Measurements from ENCODE around the gene OR6X1. TPM values are rescaled to one million over a fixed set of nuclear protein-coding genes. Genes with fewer than 3 reads are reported as not detected.

OR6X1 gene, protein sequence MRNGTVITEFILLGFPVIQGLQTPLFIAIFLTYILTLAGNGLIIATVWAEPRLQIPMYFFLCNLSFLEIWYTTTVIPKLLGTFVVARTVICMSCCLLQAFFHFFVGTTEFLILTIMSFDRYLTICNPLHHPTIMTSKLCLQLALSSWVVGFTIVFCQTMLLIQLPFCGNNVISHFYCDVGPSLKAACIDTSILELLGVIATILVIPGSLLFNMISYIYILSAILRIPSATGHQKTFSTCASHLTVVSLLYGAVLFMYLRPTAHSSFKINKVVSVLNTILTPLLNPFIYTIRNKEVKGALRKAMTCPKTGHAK
- polyA plus RNA-seq (2013, experiment 1 of 2; ENCODE audit: insufficient read length), result not detected
- not detected for polyA plus RNA-seq (2013, experiment 2 of 2; ENCODE audit: insufficient read length)

DNA sequence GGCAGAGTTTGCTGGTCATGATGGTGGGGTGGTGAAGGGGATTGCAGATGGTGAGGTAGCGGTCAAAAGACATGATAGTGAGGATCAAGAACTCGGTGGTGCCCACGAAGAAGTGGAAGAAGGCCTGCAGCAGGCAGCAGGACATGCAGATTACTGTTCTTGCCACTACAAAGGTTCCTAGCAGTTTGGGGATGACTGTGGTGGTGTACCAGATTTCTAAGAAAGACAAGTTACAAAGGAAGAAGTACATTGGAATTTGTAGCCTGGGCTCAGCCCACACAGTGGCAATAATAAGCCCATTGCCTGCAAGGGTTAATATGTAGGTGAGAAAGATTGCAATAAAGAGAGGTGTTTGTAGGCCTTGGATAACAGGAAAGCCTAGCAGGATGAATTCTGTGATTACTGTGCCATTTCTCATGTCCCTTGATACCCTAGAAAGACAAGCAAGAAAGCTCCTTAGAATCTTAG is at the start of gene OR6X1:
TSS of gene OR6X1 (minus strand) at position 418 of the 468 bp plus-strand sequence. CDS start at position 418, 0 bp downstream.
- DNase-seq, result no peak

DNA sequence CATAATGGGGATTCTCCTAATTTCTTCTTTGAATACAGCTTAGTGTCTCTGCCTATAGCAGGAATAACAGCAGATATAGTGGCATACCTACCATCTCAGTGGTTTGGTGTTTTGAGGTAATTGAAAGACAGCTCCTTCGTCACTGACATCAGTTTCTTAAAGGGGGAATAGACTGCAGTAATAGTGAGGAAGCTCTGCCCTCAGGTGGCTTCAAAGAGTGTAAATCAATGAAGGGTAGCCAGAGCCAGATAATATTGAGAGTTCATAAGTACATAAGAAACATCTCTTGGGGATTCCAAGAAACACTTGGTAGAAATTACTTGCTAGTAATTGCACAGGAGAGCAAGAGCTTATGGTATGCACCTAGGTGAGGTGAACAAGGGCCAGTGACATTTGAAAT is 47.4 kb upstream of the OR6X1 start:
- no peak for DNase-seq

DNA sequence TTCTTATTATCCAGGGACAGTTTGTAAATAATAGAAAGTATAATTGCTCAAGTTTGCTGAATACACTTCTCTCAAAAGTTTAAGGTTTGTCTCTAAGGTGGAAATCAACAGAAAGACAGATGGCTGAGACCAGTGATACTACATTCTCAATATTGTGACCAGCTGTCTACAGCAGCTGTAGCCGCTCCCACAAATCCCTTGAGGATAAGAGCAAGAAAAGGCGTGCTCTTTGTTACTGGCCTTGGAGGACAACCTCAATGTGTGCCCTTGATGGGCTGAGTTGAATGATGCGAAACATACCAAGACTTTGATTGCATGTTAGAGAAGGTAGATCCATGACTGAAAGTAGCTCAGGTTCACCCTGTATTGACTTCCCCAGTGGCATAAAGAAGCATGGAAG is 45.7 kb upstream of the OR6X1 start:
- no peak for DNase-seq

DNA sequence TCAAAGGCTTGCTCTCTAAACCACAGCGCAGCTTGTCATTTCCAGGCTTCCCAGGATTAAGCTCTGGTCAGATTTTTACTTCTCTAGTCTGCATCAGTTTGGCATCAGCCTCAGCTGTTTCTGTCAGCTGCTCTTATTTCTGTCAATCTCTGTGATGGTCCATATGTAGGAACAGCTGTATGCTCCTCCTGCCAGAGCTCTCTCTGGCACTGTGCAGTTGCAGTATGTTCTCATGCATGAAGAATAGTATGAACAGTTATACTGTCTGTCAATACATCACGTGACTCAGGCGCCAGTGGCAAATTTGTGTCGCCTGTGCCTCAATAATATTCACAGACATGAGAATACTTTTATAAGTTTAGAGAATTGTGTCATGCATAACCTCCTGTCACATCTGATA is 45.1 kb upstream of the OR6X1 start:
- no peak for DNase-seq

DNA sequence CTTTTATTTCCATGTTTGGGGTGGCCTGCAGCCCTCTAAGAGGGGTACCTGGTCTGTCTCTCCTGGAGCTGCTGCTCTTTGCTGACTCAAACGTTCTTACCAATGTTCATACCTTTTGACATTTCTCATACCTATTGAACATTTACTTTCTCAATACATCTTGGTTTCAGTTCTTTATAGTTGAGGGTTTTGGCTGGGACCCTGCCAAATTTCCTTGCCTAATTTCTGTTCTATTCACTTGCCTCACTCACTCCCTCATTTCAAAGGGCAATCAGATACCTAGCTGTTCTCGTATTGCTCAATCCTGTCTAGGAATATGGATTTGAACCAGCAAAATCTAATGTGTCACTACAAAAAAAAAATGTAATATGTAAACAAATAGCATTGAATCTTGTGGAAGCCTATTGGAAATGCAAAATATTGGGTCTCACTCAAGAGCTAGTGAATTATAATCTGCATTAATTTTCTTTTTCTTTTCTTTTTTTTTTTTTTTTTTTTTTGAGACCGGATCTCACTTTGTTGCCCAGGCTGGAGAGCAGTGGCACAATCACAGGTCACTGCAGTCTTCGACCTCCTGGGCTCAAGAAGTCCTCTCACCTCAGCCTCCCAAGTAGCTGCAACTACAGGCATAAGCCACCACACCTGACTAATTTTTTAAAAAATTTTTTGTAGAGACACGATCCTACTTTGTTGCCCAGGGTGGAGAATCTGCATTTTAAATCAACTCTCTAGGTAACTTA is 44.4 kb upstream of the OR6X1 start:
- no peak for DNase-seq

DNA sequence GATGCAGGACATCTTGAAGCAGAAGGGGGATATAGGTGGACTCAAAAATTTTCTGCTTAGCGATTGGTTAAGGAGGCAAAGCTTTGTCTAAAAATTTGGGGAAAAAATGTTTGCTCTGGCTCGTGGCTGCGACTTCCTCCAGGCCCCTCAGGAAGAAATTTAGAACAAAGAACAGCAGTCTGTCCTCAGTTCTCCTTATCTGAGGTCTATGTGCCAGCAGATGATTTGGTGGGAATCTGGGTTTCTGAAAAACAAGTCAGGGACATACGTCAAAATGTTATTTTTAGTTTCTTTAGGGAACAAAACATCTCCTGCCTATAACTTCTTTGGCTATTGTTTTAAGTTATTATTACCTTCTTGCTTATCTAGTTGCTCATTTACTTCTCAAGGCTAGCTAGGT is 43.8 kb upstream of the OR6X1 start:
- no peak for DNase-seq

DNA sequence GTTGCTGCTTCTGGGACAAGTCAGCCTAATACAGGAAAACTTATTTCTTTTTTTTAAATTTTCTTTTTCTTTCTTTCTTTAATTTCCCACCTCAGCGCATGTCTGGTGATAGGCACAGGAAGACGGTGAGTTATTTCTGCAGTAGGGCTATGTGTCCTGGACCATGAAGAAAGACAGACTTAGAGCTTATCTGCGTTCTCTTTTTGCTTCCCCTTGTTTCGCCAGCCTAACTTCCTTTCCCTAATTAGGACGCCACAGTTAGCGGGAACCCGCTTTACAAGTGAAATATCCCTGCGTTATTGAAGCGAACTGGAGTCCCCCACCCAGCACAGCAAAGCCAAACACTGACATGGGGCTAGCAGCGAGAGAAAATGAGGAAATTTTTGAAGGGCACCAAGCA is 43.2 kb upstream of the OR6X1 start:
- DNase-seq, result no peak

DNA sequence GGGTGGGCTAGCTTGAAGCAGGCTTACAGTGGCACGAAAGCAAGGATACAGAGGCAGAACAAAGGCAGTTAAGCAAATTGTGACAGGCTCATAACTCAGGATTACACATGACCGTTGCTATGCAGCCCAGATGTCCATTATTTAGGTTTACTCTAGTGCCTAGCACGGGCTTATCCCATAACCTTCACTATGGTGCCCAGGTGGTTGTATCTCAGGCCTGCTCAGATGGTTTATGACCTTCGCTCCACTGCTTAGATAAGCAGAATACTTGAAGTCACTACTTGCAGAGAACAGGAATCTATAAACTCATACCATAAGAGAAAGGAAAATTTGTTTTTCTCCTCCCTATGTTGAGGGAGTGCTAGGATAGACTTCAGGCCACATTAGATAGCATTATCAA is 42.8 kb upstream of the OR6X1 start:
- DNase-seq, result no peak

DNA sequence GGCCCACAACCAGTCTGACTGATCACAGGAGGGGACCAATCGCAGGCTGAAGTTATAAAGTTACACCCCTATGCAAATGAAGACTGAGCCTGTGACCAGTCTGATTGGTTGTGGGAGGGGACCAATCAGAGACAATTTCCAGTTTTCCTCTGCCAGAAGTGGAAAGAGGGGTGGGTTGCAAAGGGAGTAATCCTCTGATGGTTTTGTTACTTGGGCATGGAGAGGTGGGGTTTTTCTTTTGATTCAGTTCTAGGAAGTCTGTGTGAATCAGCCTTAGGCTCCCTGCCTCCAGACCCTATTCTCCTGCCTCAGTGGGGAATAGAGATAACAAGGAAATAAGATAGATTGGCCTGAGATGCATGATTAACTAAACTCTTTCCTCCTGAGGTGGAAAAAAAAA is 41.9 kb upstream of the OR6X1 start:
- no peak for DNase-seq

DNA sequence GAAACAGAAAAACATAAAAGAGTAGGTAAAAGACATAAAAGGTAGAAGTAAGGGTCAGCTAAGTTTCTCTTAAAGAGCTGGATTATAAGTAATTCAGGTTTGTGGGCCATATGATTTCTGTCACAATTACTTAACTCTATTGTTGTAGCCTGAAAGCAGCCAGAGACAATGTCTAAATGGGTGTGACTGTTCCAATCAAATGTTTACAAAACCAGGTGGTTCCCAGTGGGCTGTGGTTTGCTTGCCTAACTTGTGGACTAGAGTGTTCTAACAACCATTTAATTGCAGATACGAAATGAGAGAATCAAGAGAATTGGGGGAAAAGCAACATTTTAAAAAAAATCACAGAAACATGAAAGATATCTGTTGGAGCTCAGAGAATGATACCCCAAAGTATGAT is 29.2 kb upstream of the OR6X1 start:
- no peak for DNase-seq

DNA sequence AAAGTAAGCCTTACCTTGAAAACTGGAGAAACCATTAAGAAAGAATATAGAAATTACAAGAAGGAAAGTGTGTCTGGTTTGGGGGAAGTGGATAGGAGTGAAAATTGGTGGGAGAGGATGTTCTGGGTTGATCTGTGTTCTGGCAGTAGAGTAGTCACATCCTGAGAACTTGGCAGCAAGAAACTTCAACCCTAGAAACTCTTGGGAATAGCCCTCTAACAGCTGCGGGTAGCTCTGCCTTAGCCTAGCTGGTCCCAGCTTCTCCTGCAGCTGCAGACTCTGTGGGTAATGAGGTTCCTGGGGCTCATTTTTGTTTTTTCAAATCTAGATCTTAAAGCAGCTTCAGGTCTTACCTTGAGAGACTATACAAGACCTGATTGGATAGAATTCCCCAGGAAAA is 24.2 kb upstream of the OR6X1 start:
- DNase-seq, result no peak

DNA sequence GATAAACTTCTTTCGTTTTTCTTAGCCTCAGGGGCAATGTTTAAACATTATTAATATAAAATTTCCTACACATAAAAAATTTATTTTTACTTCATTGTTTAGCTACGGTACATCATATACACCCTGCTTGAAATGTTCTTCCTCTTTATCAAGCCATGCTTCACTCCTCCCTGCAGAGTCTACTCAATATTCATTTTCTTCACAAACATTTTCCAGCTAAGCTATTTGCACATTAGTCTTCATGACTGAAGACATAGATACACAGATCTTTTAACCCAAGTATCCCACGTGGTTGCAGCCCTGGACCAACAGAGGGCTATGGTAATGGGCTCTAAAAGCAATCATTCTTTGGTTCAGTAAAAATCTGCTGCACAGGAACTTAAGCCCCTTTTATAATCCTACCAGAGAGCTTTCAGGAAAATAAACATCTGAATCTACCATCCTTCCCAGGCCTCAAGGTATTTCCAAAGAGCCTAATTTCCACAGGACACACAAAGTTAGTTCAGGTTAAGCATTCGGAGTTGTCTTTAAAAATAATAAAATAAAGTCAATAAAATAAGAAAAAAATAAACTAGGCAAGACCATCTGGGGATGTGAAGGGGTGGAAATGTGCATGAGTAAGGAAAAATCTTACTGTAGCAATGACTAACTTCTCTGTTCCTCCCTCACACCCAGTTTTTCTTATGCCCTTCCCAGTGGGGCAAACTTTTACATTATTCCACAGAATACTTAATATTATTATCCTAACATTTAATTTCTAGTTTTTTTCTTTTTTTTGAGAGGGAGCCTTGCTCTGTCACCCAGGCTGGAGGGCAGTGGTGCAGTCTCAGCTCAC is 21.6 kb upstream of the OR6X1 start:
- DNase-seq, result no peak

DNA sequence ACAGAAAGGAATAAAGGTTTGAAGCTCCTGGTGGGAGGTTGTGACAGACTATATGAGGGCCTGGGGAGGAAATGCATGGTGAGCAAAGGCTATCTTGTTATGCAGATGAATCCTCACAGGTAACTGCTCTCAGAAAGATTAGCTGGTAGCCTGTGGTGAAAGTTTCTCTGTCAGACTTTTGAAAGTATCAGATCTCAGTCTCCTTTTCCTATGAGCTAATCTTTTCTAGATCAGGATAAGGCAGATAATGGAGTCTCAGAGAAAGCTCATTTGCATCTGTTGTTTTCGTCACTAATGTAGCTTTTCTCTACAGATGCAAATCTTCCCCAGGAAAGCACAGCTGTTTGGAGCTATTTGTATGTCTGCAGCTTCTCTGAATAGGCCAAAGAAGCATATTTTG is 21.0 kb upstream of the OR6X1 start:
- DNase-seq, result no peak

DNA sequence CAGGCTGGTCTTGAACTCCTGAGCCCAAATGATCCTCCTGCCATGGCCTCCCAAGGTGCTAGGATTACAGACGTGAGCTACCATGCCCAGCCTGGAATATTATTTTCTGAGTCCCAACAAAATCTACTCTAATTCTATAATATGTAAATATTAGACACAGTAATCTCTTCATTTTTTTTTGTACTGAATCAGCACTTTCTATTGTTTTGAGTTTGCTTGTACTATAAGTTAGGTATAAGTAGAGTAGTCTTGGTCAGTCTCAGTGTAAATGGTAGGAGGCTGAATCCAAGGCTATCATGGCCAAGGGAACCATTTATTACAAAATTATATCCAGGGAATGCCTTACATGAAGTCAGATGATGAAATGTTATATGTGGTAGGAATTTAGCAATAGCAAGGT is 19.6 kb upstream of the OR6X1 start:
- DNase-seq, result no peak

DNA sequence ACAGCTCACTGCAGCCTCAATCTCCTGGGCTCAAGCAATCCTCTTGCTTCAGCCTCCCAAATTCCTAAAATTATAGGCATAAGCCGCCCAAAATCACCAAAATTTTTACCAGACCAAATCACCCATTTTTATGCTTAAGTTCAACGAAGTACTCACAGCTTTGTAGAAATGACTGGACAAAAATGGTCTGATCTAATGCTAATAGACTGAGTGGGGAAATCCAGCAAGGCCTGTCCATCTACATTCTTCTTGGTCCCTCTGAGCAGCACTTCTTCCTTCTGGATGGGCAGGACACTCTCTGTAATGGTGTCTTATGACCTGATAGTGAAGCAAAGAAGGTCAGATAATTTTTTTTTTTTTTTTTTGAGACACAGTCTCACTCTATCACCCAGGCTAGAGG is 18.7 kb upstream of the OR6X1 start:
- no peak for DNase-seq

DNA sequence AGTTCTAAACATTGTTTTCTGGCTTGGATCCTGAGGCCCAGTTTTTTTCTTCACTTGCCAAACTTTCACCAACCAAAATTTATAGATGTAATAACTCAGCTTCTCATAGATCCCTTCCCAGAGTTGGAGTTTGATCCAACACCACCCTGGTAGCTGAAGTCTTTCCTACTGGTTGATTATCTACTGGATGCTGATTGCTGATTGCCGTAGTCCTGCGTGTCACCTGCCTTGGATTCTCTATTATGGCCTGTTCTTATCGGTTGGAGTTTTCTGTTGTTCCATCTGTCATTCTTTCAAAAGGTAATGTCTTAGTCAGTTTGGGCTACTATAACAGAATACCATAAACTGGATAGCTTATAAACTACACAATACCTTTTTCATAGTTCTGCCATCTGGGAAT is 17.3 kb upstream of the OR6X1 start:
- no peak for DNase-seq

DNA sequence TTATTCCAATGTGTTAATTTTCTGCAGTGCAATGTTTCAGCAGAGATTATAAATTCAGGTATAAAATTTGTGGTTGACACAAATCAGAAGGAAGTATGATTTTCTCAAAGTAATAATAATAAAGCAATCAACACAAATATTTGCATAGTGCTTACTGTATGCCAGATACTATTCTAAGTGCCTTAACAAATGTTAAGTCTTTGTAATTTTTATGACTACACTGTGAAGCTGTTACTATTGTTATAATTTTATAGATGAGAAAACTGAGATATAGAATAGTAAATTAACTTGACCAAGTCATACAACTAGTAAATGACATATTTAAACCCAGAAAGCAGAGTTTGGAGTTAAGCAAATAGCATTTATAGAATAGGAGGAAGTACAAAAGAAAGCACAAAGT is 16.4 kb upstream of the OR6X1 start:
- DNase-seq, result no peak

DNA sequence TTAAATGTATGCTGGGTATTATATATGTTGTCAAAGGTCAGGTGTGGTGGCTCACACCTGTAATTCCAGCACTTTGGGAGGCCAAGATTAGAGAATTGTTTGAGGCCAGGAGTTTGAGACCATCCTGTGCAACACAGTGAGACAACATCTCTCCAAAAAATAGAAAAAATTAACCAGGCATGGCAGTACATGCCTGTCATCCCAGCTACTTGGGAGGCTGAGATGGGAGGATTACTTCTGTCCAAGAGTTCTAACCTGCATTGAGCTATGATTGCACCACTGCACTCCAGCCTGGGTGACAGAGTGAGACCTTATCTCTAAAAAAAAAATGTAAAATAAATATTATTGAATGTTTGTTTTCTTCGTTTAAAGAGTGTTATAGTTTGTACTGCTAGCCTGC is 11.3 kb upstream of the OR6X1 start:
- no peak for DNase-seq

DNA sequence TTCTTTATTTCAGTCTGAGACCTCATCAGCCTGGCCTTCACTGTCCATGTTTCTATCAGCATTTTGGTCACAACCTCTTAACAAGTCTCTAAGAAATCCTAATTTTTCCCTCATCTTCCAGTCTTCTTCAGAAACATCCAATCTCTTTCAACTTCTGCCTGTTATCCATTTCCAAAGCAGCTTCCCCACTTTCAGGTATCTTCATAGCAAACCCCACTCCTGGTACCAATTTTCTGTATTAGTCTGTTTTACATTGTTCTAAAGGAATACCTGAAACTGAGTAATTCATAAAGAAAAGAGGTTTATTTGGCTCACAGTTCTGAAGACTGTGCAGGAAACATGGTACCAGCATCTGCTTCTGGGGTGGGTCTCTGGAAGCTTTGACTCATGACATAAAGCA is 8.1 kb upstream of the OR6X1 start:
- no peak for DNase-seq

DNA sequence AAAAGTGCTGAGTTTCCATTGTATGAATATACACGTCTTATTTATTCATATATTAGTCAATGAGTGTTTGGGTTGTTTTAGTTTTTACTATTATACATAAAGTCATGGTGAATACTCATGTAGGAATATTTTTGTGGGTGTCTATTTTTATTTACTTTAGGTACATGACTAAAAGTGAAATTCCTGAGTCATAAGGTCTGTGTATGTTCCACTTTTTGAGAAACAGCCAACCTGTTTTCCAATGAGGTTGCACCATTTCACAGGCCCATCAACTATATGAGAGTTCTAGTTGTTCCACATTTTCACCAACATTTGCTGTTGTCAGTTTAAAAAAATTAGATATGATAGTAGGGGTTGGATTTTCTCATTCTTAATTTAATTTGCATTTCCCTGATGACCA is 6.6 kb upstream of the OR6X1 start:
- DNase-seq, result no peak

DNA sequence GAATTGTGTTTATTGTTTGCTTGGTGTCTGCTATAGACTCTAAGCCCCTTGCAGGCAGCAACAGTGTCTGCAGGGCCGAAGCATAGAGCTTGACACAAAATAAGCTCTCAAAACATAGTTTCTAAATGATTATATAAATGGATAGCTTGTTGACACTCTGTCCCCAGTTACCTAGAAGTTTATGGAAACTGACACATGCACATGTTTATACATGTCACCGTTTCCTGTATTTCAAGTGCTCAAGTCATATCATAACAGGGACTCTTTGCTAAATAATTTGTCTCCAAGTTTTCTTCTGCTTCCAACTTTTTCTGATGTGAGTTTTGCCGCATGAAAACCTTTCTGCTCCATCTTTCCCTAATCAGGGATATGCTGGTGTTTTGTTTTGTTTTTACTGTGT is 3.7 kb upstream of the OR6X1 start:
- no peak for DNase-seq

DNA sequence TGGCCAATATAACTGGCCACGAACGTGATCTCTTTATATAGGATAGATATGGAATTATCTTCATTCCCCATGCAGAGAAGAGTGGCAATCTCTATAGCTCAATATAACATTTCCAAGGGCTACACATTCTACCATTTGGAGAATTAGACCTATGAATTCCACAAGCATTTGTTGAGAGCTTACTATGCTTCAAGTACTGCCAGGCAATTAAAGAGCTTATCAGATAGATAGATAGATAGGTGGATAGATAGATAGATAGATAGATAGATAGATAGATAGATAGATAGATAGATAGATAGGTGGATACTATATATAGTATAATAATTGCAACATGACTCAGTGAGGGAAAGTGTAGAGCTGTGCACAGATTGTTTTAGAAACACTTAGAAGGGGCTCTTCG is 1.5 kb upstream of the OR6X1 start:
- DNase-seq, result no peak

DNA sequence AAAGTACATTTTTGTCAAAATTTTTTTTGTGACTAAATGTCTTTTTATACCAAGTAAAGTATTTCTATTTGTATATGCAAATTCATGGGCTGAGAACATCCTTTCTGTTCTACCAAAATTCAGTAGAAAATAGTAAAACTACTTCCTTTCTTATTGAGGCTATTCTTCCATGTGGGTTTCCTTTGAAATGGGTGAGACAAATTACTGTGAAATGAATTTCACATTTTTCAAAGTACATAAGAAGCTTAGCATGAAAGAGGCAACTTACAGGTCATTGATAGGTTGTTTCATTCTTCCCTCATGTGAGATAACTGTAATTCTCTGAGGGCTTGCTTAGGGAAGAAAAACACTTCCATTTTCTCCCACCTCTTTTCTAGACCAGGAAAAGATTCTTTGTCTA is 1.0 kb upstream of the OR6X1 start:
- DNase-seq, result no peak

Data from fibroblast of skin of scalp (primary cell).